ENCODE data around the gene LCE5A. TPM values are rescaled to one million over a fixed set of nuclear protein-coding genes. Genes with fewer than 3 reads are reported as not detected.
"Not testable (repeated sequence)": the region's sequence is repeated elsewhere in the genome, so short reads cannot be mapped to it uniquely, and the experiment has no call there.

LCE5A gene
- total RNA-seq, 2 experiments from 2014 or later: not detected

GRCh38 chr1:152533327-152533938 is 22.8 kb downstream of the LCE5A start:
- Mint-ChIP-seq H3K27me3 (peaks cover 33% of the 10 kb centered on the region), H3K27ac (no peak overlapping the region), H3K4me3 (no peak overlapping the region), H3K4me1 (no peaks in the 10 kb centered on the region), H3K9me3 (ENCODE audit: low read depth) (no peaks in the 10 kb centered on the region), H3K36me3 (no peaks in the 10 kb centered on the region)
- ATAC-seq (no peak), DNase-seq (peak; percentile 45)
- CTCF ChIA-PET: interaction anchor here (1.0 to 1.4 kb wide), 3 partner anchors 35 to 46 kb away, joined by 4 read pairs; no protein-coding TSS in a partner anchor

DNA sequence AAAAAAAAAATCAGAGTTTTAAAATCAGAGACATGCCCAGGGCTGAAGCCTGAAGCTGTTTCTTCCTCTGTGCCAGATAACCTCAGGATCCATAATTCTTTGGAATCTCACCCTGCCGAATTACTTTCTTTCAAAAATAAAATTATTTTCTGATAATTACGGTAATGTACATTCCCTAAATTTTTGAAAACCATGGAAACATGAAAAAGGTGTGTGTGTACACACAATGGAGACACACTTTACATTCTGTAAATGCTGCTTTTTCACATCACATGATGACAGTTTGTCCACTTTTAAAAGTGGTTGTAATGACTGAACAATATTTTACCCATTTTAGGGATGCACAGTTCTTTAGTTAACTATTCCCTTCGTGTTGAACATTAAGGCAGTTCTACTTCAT is 25.2 kb downstream of the LCE5A start:
- no peak for ATAC-seq

DNA sequence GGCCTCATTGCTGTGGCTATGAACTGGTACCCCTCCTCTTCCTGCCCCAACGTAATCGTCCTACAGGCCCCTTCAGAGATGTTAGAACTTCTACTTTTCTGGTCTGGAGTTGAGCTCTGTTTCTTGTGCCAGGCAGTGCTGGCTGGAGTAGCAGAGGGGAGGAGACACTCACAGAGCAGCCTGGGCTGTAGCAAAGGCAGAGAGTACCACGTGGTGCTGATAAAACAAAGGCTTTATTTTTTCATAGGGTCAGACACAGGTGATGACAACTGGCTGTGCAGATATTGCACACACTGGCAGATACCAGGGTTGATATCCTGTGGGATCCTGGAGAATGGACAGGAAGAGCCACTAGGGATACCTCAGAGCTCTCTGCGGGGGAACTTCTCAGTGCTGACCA is 26.9 kb downstream of the LCE5A start:
- Mint-ChIP-seq H3K4me1 (no peaks in the 10 kb centered on the region), H3K9me3 (ENCODE audit: low read depth) (no peaks in the 10 kb centered on the region), H3K27ac (no peak overlapping the region), H3K27me3 (peaks cover 17% of the 10 kb centered on the region), H3K4me3 (no peak overlapping the region), H3K36me3 (no peaks in the 10 kb centered on the region)
- ATAC-seq (no peak), DNase-seq (no peak)
- CTCF ChIA-PET: no interaction called here

More for the DNA sequence above, 25.2 kb downstream of the LCE5A start:
- H3K27ac Mint-ChIP-seq: no peak overlapping the region
- no peaks in the 10 kb centered on the region for H3K36me3 Mint-ChIP-seq
- H3K4me1 Mint-ChIP-seq: no peaks in the 10 kb centered on the region
- no peaks in the 10 kb centered on the region for H3K9me3 Mint-ChIP-seq (ENCODE audit: low read depth)
- H3K4me3 Mint-ChIP-seq: no peak overlapping the region
- peaks cover 23% of the 10 kb centered on the region for H3K27me3 Mint-ChIP-seq
- DNase-seq: no peak
- CTCF ChIA-PET: no interaction called here

DNA sequence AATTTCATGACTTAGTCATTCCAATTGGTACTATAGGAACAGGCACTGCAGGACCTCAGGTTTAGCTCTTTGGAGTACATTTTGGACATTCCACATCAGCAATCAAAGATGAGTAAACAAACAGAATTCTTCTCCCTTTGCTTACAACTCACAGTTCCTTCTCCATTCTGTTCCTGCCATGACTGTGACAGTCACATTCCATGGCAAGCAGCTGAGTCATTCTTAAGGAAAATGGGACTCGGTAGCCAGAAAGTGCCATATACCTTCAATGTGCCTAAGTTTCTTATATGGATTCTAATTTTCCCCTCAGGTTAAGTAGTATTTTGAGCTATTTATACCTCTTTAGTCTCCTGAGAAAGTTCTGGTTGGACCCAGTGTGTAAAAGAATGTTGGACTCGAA is 29.3 kb downstream of the LCE5A start:
- ATAC-seq (no peak), DNase-seq (no peak)
- H3K36me3 Mint-ChIP-seq: no peaks in the 10 kb centered on the region
- H3K27me3 Mint-ChIP-seq: peaks cover 15% of the 10 kb centered on the region
- CTCF ChIA-PET: no interaction called here
- H3K9me3 Mint-ChIP-seq (ENCODE audit: low read depth): no peaks in the 10 kb centered on the region
- no peak overlapping the region for H3K4me3 Mint-ChIP-seq
- no peaks in the 10 kb centered on the region for H3K4me1 Mint-ChIP-seq
- no peak overlapping the region for H3K27ac Mint-ChIP-seq

DNA sequence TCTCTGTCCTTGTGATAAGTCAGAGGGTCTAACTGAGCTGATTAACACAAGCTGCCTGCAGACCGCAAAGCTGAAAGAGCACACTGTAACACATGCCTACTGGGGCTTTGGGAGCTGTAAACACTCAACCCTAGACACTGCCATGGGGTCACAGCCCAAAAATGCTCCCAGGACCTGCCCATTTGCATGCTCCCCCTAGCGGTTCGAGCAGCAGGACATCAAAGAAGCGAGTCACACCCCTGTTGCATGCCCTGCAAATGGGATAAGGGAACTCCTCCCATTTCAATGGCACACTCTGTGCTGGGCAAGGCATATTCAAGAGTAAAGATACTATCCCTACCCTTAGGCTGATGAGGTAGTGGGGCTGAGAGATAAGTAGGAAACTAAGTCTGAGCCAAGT is 33.2 kb downstream of the LCE5A start:
- H3K27me3 Mint-ChIP-seq: peaks cover 11% of the 10 kb centered on the region
- no peak overlapping the region for H3K4me3 Mint-ChIP-seq
- no peak for DNase-seq
- H3K36me3 Mint-ChIP-seq: no peaks in the 10 kb centered on the region
- CTCF ChIA-PET: no interaction called here
- no peak for ATAC-seq
- H3K9me3 Mint-ChIP-seq (ENCODE audit: low read depth): no peaks in the 10 kb centered on the region
- H3K4me1 Mint-ChIP-seq: no peaks in the 10 kb centered on the region
- no peak overlapping the region for H3K27ac Mint-ChIP-seq

- H3K27ac Mint-ChIP-seq: no peak overlapping the region
- no peaks in the 10 kb centered on the region for H3K4me1 Mint-ChIP-seq
- ATAC-seq (no peak), DNase-seq (no peak)
- CTCF ChIA-PET: no interaction called here
- H3K27me3 Mint-ChIP-seq: peaks cover 4% of the 10 kb centered on the region
- no peak overlapping the region for H3K4me3 Mint-ChIP-seq
- no peaks in the 10 kb centered on the region for H3K36me3 Mint-ChIP-seq
- no peaks in the 10 kb centered on the region for H3K9me3 Mint-ChIP-seq (ENCODE audit: low read depth)
Measured at GRCh38 chr1:152546704-152547103, 36.1 kb downstream of the LCE5A start.

- H3K4me3 Mint-ChIP-seq; H3K27me3 Mint-ChIP-seq; ATAC-seq; DNase-seq; H3K27ac Mint-ChIP-seq; H3K9me3 Mint-ChIP-seq (ENCODE audit: low read depth); CTCF ChIA-PET; H3K4me1 Mint-ChIP-seq; H3K36me3 Mint-ChIP-seq: not testable (repeated sequence)
Measured at GRCh38 chr1:152548358-152548757, 37.8 kb downstream of the LCE5A start.

Other genes with a start within 250 kb of the LCE5A start
- gene FLG, start 185.6 kb upstream of the LCE5A start, total RNA-seq: not detected
- not detected for gene FLG2, start 150.8 kb upstream of the LCE5A start, total RNA-seq
- not detected for gene CRNN, start 96.5 kb upstream of the LCE5A start, total RNA-seq
- gene CRCT1, start 3.7 kb downstream of the LCE5A start, total RNA-seq: not detected
- gene LCE3E, start 56.0 kb downstream of the LCE5A start, total RNA-seq: not detected
- gene LCE3D, start 69.7 kb downstream of the LCE5A start, total RNA-seq: not detected
- not detected for gene LCE3C, start 89.4 kb downstream of the LCE5A start, total RNA-seq
- gene LCE3B, start 103.0 kb downstream of the LCE5A start, total RNA-seq: not detected
- gene LCE3A, start 112.3 kb downstream of the LCE5A start, total RNA-seq: not detected
- gene LCE2D, start 152.6 kb downstream of the LCE5A start, total RNA-seq: not detected
- gene LCE2C, start 164.5 kb downstream of the LCE5A start, total RNA-seq: not detected
- gene LCE2B, start 175.3 kb downstream of the LCE5A start, total RNA-seq: not detected
- not detected for gene LCE2A, start 187.5 kb downstream of the LCE5A start, total RNA-seq
- gene LCE4A, start 197.4 kb downstream of the LCE5A start, total RNA-seq: not detected
- not detected for gene KPRP, start 247.2 kb downstream of the LCE5A start, total RNA-seq